Anterior cingulate cortex (tissue), 58 donors: ENCODE results near the gene ADAM15.

Experiments
- DNase-seq, 58 donors: peaks; one replicate each; lab custom pipeline; 2025; lab: John Stamatoyannopoulos, UW

The ADAM15 gene

GRCh38 chr1:155011437-155012025, 39.6 kb upstream of the ADAM15 start:
- DNase-seq, result no peak

GRCh38 chr1:155012026-155012546, 39.0 kb upstream of the ADAM15 start:
- DNase-seq, result peak in 55 of 58 donors; percentile 29 to 92 (median 82)

- no peak for DNase-seq
Observed at GRCh38 chr1:155012776-155013602, 38.1 kb upstream of the ADAM15 start.

- no peak for DNase-seq
Observed at GRCh38 chr1:155013632-155014031, 37.5 kb upstream of the ADAM15 start.

- DNase-seq, result no peak
Observed at GRCh38 chr1:155014709-155015508, 36.2 kb upstream of the ADAM15 start.

GRCh38 chr1:155015527-155016230, 35.4 kb upstream of the ADAM15 start:
- DNase-seq, result no peak

- no peak for DNase-seq
Observed at GRCh38 chr1:155016231-155016831, 34.8 kb upstream of the ADAM15 start.

GRCh38 chr1:155017041-155017945, 33.8 kb upstream of the ADAM15 start:
- DNase-seq, result peak in 55 of 58 donors; percentile 32 to 88 (median 77)

- DNase-seq, result no peak
Observed at GRCh38 chr1:155017946-155018316, 33.2 kb upstream of the ADAM15 start.

GRCh38 chr1:155018617-155019348, 32.3 kb upstream of the ADAM15 start:
- no peak for DNase-seq

- DNase-seq, result no peak
Observed at GRCh38 chr1:155019377-155020245, 31.5 kb upstream of the ADAM15 start.

- no peak for DNase-seq
Observed at GRCh38 chr1:155022136-155022926, 28.8 kb upstream of the ADAM15 start.

- DNase-seq, result no peak
Observed at GRCh38 chr1:155022927-155023236, 28.2 kb upstream of the ADAM15 start.

GRCh38 chr1:155023627-155024026, 27.5 kb upstream of the ADAM15 start:
- DNase-seq, result no peak

- no peak for DNase-seq
Observed at GRCh38 chr1:155024315-155024714, 26.8 kb upstream of the ADAM15 start.

- no peak for DNase-seq
Observed at GRCh38 chr1:155026154-155026553, 25.0 kb upstream of the ADAM15 start.

- no peak for DNase-seq
Observed at GRCh38 chr1:155026588-155026987, 24.5 kb upstream of the ADAM15 start.
